Measurements from ENCODE around the gene DNAH3.
"Not testable (repeated sequence)": the region's sequence is repeated elsewhere in the genome, so short reads cannot be mapped to it uniquely, and the experiment has no call there.

DNAH3 gene

DNA sequence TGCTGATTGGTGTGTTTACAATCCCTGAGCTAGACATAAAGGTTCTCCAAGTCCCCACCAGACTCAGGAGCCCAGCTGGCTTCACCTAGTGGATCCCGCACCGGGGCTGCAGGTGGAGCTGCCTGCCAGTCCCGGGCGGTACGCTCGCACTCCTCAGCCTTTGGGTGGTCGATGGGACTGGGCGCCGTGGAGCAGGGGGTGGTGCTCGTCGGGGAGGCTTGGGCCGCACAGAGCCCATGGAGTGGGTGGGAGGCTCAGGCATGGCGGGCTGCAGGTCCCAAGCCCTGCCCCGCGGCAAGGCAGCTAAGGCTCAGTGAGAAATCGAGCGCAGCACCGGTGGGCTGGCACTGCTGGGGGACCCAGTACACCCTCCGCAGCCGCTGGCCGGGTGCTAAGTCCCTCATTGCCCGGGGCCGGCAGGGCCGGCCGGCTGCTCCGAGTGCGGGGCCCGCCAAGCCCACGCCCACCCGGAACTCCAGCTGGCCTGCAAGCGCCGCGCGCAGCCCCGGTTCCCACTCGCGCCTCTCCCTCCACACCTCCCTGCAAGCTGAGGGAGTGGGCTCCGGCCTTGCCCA is 161.1 kb downstream of the DNAH3 start:
- DNase-seq = not testable (repeated sequence)

DNA sequence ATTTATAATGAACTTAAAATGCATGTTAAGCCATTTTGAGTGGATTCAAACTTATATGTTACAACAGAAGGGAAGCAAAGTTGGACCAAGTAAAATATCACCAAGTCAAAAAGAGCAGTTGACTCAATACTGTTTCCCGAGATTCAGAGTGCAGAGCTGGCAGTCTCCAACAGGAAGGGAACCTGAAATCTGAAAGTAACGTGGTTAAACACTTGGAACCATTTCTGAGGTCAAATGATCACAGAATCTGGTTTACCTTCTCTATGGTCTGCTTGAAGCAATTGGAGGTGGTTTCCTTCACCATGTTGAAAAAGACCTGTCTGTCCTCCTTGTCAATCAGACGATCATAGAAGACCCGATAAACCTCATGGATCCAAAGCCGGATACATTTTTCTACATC is 163.6 kb downstream of the DNAH3 start:
- DNase-seq = no peak

DNA sequence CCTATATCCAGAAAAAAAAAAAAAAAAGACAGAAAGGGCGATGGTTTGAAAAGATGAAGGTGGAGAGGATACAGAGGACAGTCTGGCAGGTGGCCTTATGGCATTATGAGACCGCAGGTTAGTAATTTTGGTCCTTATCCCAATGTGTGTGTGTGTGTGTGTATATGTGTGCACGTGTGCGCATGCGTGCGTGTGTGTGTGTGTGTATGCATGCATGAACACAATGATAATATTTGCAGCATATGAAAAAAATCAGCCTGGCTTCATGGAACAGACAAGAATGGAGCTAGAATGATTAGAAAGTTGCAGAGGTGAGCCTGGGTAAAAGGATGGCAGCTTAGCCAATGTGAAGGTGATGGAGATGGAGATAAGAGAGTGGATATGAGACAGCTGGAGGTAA is 166.6 kb downstream of the DNAH3 start:
- DNase-seq = no peak

DNA sequence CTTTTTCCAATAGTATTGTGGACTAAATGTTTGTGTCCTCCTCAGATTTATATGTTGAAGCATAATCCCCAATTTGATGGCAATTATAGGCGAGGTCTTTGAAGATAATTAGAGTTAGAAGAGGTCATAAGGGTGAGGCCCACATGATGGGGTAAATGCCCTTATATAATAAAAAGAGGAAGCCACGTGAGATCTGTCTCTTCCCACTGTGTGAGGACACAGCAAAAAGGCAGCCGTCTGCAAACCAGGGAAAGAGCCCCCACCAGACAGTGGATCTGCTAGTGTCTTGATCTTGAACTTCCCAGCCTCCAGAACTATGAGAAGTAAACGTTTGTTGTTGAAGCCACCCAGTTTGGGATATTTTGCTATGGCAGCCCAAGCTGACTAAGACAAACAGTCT is 174.1 kb downstream of the DNAH3 start:
- no peak for DNase-seq

DNA sequence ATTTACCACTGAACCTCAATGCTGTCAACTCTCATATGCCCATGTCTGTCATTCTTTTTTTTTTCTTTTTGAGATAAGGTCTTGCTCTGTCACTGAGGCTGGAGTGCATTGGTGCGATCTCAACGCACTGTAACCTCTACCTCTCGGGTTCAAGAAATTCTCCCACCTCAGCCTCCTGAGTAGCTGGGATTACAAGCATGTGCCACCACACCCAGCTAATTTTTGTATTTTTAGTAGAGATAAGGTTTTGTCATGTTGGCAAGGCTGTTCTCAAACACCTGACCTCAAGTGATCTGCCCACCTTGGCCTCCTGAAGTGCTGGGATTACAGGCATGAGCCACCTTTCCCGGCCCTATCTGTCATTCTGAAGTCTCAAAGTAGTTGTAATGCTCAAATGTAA is 177.4 kb downstream of the DNAH3 start:
- not testable (repeated sequence) for DNase-seq

DNA sequence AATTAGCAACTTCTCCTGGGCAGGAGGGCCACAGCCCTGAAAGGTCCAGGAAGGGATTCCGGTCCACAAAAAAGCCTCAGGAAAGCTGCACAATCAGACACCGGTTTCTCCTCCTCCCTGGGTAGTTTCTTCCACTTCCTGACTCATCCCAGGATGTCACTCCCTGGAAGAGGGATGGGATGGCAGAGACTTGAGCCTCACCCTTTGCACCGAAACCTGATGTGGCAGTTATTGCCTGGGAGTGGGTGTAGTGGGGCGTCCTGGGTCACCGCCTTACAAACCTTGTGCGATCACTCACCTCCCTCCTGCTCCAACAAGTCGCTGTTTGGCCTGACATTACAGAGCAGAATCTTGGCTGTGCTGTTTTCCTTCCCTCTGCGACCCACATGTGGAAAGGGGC is 179.2 kb downstream of the DNAH3 start:
- DNase-seq = no peak

DNA sequence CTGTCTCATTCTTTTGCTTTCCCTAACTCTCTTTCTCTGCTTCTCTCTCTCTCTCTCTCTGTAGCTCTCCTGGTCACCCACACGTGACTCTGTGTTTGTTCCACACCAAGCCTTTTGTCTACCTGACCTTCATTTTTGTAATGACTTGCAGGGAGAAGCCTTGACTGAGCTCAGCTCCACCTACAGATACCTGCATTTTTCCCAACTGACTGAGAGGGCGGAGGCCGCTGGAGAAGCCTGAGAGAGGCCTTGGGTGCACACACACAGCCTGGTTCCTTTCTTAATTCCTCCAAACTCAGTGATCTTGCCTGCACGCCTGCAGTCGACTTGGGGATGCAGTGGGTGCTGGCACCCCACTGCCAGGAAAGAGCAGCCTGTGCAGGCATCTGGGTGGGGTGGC is 181.3 kb downstream of the DNAH3 start:
- DNase-seq = no peak

DNA sequence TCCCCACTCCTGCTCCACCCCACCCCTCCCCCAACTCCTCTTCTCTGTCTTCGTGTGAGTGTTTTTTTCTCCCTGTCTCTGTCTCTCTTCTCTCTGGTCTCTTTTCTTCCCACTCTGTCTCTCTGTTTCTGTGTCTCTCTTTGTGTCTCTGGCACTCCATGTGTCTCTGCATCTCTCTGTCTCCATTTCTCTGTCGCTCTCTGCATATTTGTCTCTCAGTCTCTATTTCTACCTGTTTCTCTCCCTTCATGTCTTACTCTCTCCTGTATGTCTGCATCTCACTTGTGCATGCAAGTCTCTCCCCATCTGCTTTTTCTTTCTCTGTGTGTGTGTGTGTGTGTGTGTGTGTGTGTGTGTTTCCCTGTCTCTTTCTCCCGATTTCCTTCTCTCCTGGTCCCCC is 181.9 kb downstream of the DNAH3 start:
- DNase-seq = no peak

DNA sequence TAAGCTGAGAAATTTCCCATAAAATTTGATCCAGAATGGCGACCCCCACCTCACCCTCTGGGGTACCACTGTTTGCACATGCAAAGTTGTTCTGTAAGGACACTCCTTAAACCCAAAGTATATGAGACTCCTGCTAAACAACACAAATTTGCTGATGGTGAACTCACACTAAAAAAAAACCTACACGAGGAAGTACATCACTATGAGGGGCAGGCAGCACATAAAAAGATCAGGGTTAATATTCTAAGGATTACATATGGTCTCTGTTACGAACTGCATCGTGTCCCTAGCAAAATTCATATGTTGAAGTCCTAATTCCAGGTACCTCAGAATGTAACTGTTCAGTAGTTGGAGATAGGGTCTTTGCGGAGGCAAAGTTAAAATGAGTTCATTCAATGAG is 189.7 kb downstream of the DNAH3 start:
- DNase-seq = no peak

DNA sequence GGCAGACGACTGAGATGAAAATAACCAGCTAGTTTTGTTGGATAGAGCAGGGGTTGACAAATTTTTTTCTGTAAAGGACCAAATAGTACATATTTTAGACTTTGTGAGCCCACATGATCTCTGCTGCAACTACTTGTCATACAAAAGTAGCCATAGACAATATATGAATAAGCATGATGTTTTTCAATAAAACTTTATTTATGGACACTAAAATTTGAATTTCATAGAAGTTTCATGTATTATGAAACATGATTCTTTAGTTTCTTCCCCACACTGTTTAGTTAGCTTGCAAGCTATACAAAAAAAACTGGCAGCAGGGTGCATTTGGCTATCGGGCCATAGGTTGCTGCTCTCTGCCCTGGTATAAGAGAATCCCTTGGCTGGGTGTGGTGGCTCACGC is 193.5 kb downstream of the DNAH3 start:
- no peak for DNase-seq

DNA sequence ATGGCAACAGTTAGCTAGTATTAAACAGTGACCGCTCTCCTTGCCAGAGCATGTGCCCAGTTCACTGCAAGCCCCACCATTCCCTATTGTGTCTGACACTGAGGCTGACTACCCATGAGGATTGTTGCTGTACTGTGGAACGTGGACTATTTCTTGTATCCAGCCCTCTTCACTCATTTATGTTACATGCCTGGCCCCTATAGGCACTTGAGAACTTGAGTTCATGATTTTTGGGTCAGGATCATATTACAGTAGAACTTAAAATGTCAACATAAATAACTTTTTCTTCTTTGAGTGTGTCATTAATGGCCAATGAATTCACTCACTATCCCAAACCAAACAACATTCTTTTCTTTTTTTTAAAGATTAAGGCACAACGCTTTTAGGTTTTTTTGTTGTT is 194.3 kb downstream of the DNAH3 start:
- no peak for DNase-seq

DNA sequence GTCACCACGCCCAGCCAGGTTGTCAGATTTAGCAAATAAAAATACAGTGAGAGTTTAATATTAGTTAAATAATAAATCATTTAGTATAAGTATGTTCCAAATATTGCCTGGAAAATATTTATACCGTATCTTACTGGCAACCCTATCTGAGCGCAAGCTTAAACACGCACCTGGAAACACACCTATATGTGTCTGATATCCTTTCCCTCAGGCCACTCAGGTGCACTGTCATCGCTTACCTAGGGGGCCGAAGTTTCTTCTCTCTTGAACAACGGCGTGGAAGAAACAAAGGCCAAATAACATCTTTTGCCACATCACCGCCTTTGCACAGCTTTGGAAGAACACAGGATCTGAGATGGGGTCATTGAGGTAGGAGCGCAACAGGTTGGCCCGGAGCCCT is 196.1 kb downstream of the DNAH3 start:
- DNase-seq = no peak

DNA sequence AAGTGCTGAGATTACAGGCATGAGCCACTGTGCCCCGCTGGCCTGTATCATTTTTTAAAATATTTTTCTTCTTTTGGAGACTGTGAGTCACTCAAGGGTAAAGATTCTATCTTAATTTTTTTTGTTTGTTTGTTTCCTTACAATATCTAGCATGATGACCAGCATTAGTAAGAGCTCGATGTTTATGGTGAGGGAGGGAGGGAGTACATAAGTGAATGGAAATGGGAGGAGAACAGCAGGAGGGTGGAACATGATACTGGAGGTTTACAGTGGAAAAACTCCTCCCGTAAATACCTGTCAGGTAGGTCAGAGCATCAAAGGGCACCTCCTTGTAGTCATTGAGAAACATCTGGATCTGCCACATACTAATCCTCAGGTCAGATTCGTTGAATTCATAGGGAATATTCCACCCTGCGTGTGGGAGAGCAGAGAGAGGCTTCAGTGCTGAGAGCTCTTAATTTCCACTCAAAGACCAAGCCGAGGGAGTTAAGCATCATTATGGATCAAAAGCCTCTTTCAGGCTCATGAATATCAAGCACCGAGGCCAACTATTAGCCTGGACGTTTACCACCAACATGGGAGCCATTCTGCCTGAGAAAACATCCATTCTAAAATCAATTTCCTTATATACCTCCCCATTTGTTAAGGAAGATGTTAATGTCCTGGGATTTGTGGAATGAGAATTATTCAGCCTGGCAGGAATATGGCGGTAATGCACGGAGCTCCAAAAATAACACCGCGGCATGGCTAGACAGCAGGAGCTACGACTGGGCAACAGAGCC is 198.3 kb downstream of the DNAH3 start:
- no peak for DNase-seq

DNA sequence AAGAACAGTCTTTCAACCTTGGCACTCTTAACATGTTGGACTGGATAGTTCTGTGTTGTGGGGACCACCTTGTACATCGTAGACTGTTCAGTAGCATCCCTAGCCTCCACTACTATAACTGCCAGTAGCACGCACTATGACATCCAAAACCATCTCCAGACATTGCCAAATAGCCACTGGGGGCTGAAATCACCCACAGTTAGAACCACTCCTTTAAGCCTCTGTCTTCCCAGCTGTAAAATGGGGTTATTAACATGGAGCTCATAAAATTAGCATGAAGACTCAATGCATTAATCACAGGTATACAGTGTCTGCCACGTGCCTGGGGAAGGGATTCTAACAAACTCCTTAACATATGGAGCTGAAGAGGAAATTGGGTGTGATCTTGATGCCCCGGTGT is 200.4 kb downstream of the DNAH3 start:
- no peak for DNase-seq

DNA sequence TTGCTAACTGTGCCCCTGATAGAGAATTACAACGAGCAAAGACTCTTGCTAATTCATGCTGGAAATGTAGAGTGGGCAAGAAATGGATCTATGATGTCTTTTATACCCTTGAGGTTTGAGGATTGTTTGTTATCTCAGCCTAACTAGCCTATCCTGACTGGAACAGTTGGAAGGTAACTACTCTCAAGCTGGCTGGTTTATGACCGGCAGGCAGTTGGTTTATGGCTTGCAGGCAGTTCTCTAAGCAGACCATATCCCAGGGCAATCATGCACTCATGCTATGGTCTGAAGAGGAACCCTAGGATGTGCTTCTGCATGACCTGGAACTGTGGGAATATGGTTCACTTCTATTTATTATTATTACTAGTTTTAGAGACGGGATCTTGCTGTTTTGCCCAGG is 201.0 kb downstream of the DNAH3 start:
- no peak for DNase-seq

DNA sequence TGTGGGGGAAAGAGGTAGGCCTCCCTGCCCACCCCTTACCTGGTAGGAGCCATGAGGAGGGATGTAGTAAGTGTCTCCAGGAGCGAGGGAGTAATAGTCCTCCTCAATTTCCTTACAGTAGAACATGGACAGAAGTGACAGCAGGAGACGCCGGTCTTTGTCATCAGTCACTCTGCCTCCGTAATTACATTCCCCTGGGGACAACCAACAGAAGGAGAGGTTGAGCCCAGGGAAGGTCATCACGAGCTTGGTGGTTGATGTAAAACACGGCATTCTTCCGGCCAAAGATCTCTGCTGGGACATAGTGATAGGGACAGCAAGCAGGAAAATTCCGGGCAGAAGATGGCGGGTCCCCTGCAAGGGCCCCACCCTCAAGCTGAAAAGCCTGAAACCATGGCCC is 202.2 kb downstream of the DNAH3 start:
- DNase-seq = no peak

DNA sequence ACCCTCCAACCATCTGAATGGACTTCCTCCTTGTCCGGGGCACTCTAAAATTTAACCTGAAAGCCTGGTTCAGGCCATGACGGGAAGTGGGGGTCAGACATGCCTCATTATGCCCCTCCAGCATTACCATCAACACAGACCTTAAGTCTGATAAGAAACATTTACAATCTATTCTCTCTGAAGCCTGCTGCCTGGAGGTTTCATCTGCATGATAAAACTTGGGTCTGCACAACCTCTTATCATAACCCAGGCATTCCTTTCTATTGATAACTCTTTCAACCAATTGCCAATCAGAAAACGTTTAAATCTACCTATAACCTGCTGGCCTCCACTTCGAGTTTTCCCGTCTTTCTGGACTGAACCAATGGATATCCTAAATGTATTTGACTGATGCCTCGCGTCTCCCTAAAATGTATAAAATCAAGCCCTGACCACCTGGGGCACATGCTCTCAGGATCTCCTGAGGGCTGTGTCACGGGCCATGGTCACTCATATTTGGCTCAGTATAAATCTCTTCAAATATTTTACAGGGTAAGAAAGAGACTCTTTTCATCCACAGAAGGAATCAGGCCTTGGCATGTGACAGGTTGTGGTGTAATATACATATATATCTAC is 204.5 kb downstream of the DNAH3 start:
- no peak for DNase-seq

DNA sequence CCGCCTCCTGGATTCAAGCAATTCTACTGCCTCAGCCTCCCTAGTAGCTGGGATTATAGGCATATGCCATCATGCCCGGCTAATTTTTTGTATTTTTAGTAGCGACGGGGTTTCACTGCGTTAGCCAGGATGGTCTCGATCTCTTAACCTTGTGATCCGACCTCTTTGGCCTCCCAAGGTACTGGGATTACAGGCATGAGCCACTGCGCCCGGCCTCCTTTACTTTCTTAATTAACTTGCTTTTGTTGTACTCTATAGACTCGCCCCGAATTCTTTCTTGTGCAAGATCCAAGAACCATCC is 205.1 kb downstream of the DNAH3 start:
- not testable (repeated sequence) for DNase-seq

DNA sequence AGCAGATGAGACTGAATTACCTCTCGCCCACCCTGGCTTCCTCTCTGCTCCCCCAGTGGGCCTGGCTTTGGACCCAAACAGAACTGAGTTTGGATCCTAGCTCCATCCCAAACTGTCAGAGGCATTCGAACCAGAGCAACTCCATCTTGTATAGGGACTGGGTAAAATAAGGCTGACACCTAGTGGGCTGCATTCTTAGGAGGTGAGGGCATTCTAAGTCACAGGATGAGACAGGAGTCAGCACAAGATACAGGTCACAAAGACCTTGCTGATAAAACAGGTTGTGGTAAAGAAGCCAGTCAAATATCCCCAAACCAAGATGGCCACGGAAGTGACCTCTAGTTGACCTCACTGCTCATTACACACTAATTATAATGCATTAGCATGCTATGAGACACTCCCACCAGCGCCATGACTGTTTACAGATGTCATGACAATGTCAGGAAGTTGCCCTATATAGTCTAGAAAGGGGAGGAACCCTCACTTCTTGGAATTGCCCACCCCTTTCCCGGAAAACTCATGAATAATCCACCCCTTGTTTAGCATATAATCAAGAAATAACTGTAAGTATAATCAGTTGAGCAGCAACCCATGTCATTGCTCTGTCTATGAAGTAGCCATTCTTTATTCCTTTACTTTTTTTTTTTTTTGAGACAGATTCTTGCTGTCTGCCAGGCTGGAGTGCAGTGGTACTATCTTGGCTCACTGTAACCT is 205.6 kb downstream of the DNAH3 start:
- DNase-seq = no peak

DNA sequence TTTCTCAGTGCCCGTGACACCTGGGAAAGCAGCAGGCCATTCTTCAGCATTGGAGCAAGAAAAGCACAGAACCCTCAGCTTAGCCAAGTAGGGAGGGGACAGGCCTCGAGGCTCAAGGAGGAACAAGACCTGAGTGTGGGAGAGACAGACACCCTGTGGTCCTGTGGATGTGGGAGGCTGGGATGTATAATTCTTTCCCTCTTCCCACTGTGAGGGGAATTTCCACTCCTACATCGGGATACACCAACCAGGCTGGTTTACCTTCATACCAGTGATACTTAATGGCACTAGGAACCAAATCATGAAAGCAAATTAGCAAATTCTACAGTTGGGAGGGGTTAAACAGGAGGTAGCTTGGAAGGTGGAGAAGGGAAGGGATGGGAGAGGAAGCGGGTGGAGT is 208.4 kb downstream of the DNAH3 start:
- no peak for DNase-seq

DNA sequence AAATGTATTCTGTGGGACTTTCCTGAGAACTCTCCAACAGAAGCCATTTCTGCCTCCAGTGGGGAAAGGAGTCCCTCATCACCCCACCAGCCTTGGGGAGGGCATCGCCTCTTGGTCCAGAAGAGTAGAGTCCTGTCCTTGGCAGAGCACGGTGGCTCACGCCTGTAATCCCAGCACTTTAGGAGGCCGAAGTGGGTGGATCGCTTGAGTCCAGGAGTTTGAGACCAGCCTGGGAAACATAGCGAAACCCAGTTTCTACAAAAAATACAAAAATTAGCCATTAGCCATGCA is 209.1 kb downstream of the DNAH3 start:
- DNase-seq = no peak

DNA sequence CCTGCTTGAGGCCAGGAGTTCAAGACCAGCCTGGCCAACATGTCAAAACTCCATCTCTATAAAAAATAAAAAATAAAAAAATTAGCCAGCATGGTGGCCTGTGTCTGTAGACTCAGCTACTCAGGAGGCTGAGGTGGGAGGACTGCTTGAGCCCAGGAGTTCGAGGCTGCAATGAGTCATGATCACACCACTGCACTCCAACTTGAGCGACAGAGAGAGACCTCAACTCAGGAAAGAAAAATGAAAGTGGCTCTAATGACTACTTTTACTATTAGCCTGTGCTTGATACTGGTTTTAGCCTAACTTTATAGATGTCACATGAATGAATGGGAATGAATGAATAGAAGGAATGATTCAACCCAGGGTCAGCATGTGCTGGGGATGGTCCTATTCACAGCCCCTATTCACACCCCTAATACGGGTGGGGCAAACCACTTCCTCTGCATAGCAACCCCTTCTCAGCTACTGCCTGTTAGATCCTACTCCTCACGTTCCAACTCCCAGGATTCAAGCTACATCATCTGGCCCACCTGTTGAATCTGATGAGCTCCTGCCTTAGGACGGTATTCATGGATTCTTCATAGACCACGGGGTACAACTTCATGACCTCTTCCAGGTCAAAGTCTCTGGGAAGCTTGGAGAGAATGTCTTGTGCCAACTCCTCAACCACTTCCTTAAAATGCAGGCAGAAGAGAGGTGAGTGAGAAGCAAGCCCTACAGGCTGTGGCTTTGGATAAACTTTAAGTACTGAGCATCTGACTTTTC is 209.6 kb downstream of the DNAH3 start:
- no peak for DNase-seq

DNA sequence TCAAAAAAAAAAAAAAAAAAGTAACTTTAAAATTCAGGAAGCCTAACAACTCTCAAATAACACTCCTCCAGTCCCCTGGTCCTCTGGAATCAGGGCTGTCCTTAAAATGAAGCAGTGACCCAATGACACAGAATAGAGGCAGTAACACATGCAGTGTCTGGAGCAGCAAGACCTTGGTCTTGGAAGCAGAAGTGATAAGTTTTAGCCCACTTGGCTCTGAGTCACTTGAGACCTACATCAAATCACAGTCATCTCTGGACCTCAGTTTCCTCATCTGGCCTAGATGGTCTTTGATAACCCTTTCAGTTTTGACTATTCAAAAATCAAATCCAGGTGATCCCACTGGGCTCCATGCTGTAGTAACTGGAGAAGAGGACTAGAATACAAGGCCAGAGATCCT is 211.0 kb downstream of the DNAH3 start:
- DNase-seq = no peak

DNA sequence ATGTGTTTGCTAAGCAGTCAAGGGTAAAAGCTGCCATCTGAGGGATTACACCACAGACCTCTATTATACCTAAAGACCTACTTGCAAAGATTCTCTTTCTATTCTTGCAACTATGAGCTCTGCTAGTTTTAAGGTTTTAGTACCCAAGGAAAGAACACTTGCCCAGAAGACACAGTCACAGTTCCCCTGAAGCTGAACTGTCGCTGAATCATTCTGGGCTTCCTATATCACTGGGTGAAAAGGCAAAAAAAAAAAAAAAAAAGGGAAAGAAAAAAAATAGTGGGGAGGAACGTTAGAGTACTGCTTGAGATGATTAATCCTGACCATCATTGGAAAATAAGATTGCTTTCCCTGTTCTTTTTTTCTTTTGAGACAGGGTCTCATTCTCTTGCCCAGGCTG is 212.2 kb downstream of the DNAH3 start:
- DNase-seq = no peak
